BJ (cell line): Measurements from ENCODE around the gene COL19A1. TPM values are rescaled to one million over a fixed set of nuclear protein-coding genes. Genes with fewer than 3 reads are reported as not detected.
"Not testable (repeated sequence)": the region's sequence is repeated elsewhere in the genome, so short reads cannot be mapped to it uniquely, and the experiment has no call there.

Experiments used
- CTCF ChIA-PET: fragments of 350-600 bp; formaldehyde crosslinking; extraction: SDS; loops from one replicate; lab custom pipeline; 2021; ENCODE audit warnings: antibody characterized with exemption, inconsistent platforms; lab: Yijun Ruan, JAX
- POLR2A ChIA-PET: fragments of 300-600 bp; sonication (Branson Sonifier 250); formaldehyde crosslinking; extraction: SDS; loops from one replicate; lab custom pipeline; 2021; ENCODE audit warnings: antibody characterized with exemption; lab: Charles Lee
- DNase-seq: peaks from one replicate; pipeline ENCODE4 v3.0.0-alpha.2; 2011; ENCODE audit warnings: low read depth
- H3K27me3 ChIP-seq: 2 replicates; pipeline ENCODE4 v1.6.0; 2011; ENCODE audit warnings: low read length; ENCODE audit not compliant: control insufficient read depth, insufficient read depth
- H3K36me3 ChIP-seq: 2 replicates; pipeline ENCODE4 v1.5.1; 2011; ENCODE audit warnings: low read length; ENCODE audit not compliant: control insufficient read depth, insufficient read depth
- H3K4me3 ChIP-seq: 2 replicates; pipeline ENCODE4 v1.5.1; 2011; ENCODE audit warnings: low read depth, mild to moderate bottlenecking, control low read depth, low read length
- polyA plus RNA-seq: library from polyadenylated mRNA; depleted of rRNA; stranded (reverse); fragments of >200 nt; gene quantifications from 2 replicates; pipeline ENCODE4 v1.2.3, GENCODE V29; 2011
- TF ChIP-seq, protein P1 (sequence below): IDR thresholded peaks from 2 replicates; pipeline ENCODE4 v1.5.1; 2011; ENCODE audit warnings: low read depth, mild to moderate bottlenecking, control low read depth, inconsistent platforms, low read length, moderate library complexity; ENCODE audit not compliant: insufficient read depth

Gene COL19A1
- polyA plus RNA-seq, 1 experiment = 0.11 TPM

DNA sequence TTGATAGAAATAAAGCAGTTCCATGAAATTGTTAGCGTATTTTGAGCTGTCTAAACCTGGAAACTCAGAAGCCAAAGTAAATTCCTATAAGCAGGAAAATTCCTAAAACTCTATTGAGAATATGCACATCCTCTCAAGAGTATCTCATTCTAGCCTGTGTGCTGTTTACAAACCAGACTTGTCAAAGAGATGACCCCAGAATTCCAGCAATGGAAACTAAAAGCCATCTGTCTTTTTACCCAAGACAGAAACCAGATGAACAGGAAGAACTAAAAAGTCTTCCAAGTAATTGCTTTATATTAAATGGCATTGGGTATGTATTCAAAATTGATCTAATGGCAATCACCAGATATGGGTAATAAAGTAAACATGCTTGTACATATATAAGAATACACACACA, 92.6 kb downstream of the COL19A1 start:
- no peak for DNase-seq

DNA sequence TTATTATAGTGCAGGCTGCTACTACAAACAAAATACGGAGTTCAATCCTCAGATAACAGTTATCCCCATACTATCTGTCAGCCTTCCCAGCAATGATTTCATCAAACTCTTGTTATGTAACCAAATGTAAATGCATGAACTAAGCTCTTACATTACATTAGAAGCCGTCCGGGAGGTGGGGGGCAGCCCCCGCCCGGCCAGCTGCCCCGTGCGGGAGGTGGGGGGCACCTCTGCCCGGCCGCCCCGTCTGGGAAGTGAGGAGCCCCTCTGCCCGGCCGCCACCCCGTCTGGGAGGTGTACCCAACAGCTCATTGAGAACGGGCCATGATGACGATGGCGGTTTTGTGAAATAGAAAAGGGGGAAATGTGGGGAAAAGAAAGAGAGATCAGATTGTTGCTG, 99.6 kb downstream of the COL19A1 start:
- POLR2A ChIA-PET, H3K4me3 ChIP-seq: not testable (repeated sequence)

More for the DNA sequence above, 92.6 kb downstream of the COL19A1 start:
- Histone ChIP-seq H3K4me3 (no peak overlapping the region), H3K36me3 (no peaks in the 10 kb centered on the region), H3K27me3 (no peaks in the 10 kb centered on the region)
- TF ChIP-seq, protein P1, sequence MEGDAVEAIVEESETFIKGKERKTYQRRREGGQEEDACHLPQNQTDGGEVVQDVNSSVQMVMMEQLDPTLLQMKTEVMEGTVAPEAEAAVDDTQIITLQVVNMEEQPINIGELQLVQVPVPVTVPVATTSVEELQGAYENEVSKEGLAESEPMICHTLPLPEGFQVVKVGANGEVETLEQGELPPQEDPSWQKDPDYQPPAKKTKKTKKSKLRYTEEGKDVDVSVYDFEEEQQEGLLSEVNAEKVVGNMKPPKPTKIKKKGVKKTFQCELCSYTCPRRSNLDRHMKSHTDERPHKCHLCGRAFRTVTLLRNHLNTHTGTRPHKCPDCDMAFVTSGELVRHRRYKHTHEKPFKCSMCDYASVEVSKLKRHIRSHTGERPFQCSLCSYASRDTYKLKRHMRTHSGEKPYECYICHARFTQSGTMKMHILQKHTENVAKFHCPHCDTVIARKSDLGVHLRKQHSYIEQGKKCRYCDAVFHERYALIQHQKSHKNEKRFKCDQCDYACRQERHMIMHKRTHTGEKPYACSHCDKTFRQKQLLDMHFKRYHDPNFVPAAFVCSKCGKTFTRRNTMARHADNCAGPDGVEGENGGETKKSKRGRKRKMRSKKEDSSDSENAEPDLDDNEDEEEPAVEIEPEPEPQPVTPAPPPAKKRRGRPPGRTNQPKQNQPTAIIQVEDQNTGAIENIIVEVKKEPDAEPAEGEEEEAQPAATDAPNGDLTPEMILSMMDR = no peak
- ChIA-PET CTCF (interaction anchor here (1.0 kb wide), 1 partner anchor 124 kb away, joined by 3 read pairs; no protein-coding TSS in a partner anchor), POLR2A (no interaction called here)

DNA sequence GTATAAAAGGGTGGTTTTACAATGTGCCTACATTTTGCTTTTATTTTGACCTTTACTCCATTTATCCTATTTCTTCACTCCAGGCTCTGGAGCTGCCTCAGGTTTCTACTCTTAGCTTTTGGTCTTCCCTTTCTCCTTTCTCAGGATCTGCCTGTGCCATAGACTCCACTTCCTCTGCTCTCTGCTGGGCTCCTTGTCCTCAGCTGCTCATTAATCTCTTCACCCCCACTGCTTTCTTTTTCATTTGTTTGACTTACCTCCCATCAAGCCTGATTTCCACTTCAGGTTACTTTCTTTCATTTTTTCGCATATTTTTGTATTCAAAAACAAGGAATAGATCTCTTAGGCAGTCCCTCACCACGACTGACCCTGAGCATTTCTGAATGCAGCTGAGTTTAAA, 106.8 kb downstream of the COL19A1 start:
- no peak for DNase-seq
- no peak overlapping the region for H3K4me3 ChIP-seq
- no peaks in the 10 kb centered on the region for H3K27me3 ChIP-seq
- CTCF ChIA-PET = no interaction called here
- POLR2A ChIA-PET = no interaction called here
- no peaks in the 10 kb centered on the region for H3K36me3 ChIP-seq
- TF ChIP-seq, protein P1 = no peak

More for the DNA sequence above, 99.6 kb downstream of the COL19A1 start:
- H3K27me3 ChIP-seq, DNase-seq, CTCF ChIA-PET, H3K36me3 ChIP-seq: not testable (repeated sequence)

DNA sequence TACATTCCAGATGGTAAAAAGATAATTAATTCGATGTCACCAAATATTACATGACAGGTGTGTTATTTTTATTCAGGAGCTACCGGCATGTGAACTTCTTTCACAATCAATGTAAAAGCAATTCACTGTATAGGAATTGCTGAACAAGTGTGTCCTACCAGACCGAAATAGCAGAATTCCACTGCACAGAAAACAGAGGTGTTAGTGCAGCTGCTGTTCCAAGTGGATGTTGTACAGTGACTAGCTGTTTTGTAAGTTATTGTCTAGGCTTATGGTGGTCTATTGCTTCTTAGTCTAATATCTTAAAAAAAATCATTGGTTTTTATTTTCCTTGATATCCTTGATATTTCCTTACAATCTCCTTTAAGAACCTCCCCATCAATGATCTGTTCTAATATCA, 107.4 kb downstream of the COL19A1 start:
- no peaks in the 10 kb centered on the region for H3K36me3 ChIP-seq
- H3K4me3 ChIP-seq = no peak overlapping the region
- ChIA-PET POLR2A (no interaction called here), CTCF (no interaction called here)
- DNase-seq = no peak
- no peaks in the 10 kb centered on the region for H3K27me3 ChIP-seq
- TF ChIP-seq, protein P1 = no peak

DNA sequence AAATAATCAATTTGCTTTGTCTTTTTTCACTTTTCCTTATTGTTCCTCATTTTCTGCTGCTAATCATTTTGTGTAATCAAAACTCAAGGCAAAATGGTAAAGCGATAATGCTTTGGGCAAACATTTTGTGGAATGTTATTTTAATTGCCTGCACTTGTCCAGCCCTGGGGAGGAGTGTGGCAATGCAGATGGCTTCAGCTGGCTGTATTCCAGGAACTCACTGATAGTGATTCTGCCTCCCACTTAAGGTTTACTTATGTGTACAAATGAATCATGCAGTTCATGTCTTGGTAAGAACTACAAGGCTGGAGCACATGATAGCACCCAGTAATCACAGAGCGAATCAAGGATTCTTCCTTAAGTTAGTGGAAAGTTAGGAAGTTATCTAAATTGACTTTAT, 107.8 kb downstream of the COL19A1 start:
- ChIA-PET POLR2A (no interaction called here), CTCF (no interaction called here)
- H3K36me3 ChIP-seq = no peaks in the 10 kb centered on the region
- no peak overlapping the region for H3K4me3 ChIP-seq
- TF ChIP-seq, protein P1 = no peak
- no peak for DNase-seq
- no peaks in the 10 kb centered on the region for H3K27me3 ChIP-seq

DNA sequence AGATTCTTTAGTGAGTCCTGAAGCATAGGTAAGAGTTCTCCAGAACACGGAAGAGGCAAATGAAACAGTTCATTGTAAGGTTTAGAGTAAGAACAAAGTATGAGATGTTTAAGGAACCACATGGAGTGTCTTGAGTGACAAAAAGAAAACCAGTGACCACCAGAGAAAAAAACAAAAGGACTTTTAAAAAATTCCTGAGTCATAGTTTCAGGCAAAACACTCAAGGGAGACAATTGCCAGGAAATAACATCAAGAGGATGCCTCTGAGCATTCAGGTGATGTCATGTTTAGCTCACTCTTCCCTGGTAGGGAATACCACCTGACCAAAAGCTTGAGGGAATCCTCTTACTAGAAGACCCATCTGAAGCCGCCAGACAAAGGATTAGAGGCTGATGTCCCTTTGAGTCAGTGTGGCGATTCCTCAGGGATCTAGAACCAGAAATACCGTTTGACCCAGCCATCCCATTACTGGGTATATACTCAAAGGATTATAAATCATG, 110.3 kb downstream of the COL19A1 start:
- Histone ChIP-seq H3K27me3 (no peaks in the 10 kb centered on the region), H3K4me3 (no peak overlapping the region), H3K36me3 (no peaks in the 10 kb centered on the region)
- DNase-seq = no peak
- TF ChIP-seq, protein P1 = no peak
- ChIA-PET POLR2A (no interaction called here), CTCF (no interaction called here)
